ENCODE data around the gene SIT1. TPM values are rescaled to one million over a fixed set of nuclear protein-coding genes. Genes with fewer than 3 reads are reported as not detected.
"Not testable (repeated sequence)": the region's sequence is repeated elsewhere in the genome, so short reads cannot be mapped to it uniquely, and the experiment has no call there.

Gene SIT1
- total RNA-seq, 1 donor from 2014 or later: 198 TPM

DNA sequence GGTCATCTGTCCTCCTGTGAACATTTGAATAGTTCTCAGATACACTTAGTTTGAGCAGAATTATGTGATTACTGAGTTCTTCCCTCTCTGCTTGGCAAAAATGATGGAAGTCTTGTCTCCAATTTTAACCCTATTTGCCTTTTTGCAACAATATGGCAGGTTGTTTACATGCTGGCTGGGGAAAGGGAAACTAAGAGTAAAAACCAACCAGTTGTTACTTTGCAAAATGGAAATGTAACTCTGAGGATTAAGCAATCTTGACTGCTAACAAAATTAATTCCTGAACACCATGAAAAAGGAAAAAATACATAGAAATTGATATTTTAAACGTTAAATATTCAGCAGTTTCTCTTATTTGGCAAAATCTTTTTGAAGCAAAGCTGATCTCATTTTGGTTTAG, 11.1 kb downstream of the SIT1 start:
- intact Hi-C loops (cut with micrococcal nuclease): no loop called here

DNA sequence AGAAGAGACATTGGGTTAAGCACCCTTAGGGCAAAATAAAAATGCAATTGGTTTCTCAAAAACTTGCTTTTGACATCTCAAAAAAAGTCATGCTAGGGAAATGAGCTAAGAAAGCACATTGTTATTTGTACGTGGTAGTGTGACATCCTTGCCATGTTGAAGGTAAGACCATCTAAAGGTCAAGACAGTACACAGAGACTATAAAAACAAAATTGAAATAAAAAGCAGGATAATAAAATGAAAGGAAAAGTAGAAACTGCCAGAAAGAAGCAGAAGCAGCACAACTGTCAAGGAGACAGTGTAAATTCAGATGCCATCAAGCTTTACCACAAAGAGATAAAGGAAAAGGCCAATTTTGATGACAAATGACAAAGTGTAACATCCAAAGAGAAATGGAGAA, 11.5 kb downstream of the SIT1 start:
- intact Hi-C loops (cut with micrococcal nuclease): not testable (repeated sequence)

DNA sequence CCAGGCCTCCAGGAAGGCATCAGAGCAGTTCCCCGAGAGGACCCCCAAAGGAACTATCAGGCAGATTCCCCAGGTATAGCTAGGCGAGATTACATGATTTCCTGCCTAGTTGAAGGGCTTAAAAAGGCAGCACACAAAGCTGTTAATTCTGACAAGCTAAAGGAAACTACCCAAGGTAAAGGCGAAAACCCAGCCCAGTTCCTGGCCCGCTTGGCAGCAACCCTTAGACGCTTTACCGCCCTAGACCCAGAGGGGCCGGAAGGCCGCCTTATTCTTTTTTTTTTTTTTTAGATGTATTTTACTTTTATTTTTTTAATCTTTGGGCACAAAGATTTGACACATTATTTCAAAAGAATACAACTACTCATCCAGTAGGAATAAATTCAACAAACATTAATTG, 12.0 kb downstream of the SIT1 start:
- intact Hi-C loops (cut with micrococcal nuclease): not testable (repeated sequence)

DNA sequence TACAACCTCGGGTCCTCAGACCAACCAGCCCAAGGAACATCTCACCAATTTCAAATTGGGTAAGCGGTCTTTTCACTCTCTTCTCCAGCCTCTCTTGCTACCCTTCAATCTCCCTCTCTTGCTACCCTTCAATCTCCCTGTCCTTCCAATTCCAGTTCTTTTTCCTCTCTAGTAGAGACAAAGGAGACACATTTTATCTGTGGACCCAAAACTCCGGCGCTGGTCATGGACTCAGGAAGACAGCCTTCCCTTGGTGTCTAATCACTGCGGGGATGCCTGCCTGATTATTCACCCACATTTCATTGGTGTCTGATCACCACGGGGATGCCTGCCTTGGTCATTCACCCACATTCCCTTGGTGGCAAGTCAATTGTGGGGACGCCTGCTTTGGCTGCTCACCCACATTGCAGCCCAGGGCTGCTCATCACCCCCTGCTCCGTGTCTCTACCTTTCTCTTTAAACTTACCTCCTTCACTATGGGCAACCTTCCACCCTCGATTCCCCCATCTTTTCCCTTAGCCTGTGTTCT, 13.2 kb downstream of the SIT1 start:
- intact Hi-C loops (cut with micrococcal nuclease): not testable (repeated sequence)

GRCh38 chr9:35636877-35637246, 13.9 kb downstream of the SIT1 start:
- intact Hi-C loops (cut with micrococcal nuclease): not testable (repeated sequence)

DNA sequence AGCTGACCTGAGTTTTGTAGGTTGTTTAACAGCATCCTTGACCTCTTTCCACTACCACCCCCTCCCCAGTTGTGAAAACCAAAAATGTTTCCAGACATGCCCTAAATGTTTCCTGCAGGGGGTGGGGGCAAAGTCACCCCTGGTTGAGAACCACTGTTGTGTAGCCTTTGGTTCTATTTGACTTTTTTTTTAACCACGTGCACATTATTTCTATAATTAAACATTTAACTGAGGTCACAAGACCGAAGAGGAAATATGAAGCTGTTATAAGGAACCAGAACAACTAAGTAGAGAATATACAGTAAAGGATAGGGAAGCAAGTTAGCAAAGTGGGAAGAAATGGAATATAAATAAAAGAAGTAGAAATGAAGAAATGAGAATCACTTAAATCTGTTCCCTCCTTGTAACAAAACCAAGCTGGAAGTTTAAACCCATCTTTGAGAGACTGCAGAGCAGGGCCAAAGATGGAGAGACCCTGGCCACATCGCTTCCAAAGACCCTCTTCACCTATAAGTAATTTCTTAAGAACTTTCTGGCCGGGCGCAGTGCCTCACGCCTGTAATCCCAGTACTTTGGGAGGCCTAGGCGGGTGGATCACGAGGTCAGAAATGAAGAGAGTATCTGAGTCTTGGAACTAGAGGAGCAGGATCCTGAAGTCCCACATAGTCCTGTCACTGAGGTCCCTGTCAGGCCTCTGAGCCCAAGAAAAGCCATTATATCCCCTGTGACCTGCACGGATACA, 14.4 kb downstream of the SIT1 start:
- intact Hi-C loops (cut with micrococcal nuclease): no loop called here

GRCh38 chr9:35635730-35636129, 15.0 kb downstream of the SIT1 start:
- intact Hi-C loops (cut with micrococcal nuclease): no loop called here

DNA sequence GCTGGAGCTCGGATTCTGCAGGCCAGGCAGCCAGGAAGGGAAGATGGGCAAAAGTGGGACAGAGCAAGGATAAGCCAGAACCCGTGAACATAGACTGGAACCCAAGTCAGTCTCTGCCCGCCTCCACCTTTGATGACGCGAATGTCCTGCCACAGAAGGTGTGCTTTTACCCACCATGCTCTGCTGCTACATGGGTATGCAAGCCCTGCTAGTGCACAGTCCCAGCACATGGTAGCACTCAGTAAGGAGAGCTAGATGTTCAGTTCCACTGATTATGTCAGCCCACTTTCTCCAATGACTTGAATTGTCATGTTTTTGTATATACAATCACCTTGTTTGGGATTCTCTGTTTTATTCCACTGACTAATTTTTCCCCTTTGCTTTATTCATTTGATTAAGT, 21.1 kb downstream of the SIT1 start:
- intact Hi-C loops (cut with micrococcal nuclease): no loop called here

GRCh38 chr9:35628389-35628991, 22.2 kb downstream of the SIT1 start:
- intact Hi-C loops (cut with micrococcal nuclease): no loop called here

- intact Hi-C loops (cut with micrococcal nuclease): no loop called here
Measured at GRCh38 chr9:35627575-35627974, 23.2 kb downstream of the SIT1 start.

DNA sequence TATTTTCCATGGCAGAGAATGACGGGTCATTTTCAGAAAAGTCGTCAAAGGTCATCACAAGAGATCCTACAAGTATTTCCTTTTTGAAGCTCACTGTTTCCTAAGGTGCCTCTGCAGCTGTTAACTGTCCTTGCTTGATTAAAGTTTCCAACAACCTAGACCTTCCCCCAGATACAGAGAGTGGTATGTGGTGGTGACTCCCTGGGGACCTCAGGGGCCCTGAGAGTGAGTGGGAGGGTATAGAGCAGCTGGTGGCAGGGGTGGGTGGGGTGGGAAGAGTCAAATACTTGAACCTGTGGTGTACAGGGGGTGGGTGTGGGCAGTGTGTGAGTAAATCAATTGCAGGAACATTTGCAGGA, 31.0 kb downstream of the SIT1 start:
- intact Hi-C loops (cut with micrococcal nuclease): loop anchor here (1.0 kb wide), 1 partner anchor 28 kb away; no protein-coding TSS in a partner anchor

GRCh38 chr9:35618854-35619799, 31.6 kb downstream of the SIT1 start:
- intact Hi-C loops (cut with micrococcal nuclease): loop anchor here (1.0 kb wide), 1 partner anchor 28 kb away; no protein-coding TSS in a partner anchor

DNA sequence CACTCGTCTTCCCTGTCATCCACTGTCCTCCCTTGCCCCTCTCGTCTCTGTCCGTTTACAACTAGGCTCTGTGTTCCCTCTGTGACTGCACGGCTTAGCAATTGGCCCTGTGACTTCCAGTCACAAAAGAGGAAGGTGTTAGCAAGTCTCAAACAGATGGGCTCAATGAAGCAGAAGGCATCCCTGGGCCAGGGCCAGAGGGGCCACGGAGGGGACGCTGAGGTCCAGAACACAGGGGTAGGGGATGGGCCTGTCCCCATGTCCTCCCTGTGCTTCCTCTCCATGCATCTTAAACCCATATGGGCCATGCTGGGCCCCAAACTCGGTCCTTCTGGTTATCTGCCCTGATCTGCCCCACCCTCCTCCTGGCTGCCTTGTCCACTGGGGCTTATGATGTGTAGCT, 32.4 kb downstream of the SIT1 start, which contains the start of gene CD72:
Gene CD72, minus strand, starts transcription at position 89 of the 403 bp plus-strand sequence. CDS start 110 bp downstream, outside the sequence.
- intact Hi-C loops (cut with micrococcal nuclease): no loop called here

GRCh38 chr9:35617548-35617947, 33.2 kb downstream of the SIT1 start:
- intact Hi-C loops (cut with micrococcal nuclease): no loop called here

DNA sequence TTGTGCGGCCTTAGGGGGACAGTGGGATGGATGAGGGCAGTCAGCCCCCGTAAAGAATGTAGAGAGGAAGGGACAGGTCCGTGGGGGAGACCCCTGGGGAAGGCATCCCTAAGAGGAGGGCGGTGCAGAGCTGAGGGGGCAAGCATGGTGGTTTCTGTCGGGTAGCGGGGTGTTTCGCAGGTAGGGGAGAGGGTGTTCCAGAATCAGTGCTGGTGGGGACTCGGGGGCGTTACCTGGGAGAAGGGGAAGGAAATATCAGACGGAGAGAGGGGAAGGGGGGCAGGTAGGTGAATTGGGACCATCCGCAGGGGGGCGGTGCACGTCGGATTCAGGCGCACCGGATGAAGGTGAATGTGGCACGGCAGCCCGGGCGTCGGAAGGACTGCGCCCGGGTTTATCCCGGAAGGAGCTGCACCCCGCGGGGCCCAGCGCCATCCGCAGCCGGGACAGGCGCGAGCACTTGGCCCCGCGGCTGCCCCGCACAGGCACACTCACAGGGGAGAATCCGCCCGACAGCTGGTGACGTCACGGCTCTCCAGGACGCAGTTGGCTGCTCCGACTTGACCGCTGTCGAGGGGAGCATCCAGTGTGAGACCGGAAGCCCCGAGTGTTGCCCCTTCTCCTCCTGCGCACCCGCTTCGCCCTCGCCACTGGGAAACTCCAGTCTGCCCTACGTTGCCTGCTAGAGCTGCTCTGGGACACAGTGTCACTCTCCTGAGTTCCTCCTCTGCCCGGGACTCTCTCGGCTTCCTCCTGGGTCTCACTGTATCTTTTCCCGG, 33.9 kb downstream of the SIT1 start:
- intact Hi-C loops (cut with micrococcal nuclease): no loop called here

GRCh38 chr9:35615981-35616680, 34.6 kb downstream of the SIT1 start:
- intact Hi-C loops (cut with micrococcal nuclease): no loop called here

- intact Hi-C loops (cut with micrococcal nuclease): no loop called here
Measured at GRCh38 chr9:35612843-35613242, 37.9 kb downstream of the SIT1 start.

GRCh38 chr9:35612066-35612465, 38.7 kb downstream of the SIT1 start:
- intact Hi-C loops (cut with micrococcal nuclease): not testable (repeated sequence)

DNA sequence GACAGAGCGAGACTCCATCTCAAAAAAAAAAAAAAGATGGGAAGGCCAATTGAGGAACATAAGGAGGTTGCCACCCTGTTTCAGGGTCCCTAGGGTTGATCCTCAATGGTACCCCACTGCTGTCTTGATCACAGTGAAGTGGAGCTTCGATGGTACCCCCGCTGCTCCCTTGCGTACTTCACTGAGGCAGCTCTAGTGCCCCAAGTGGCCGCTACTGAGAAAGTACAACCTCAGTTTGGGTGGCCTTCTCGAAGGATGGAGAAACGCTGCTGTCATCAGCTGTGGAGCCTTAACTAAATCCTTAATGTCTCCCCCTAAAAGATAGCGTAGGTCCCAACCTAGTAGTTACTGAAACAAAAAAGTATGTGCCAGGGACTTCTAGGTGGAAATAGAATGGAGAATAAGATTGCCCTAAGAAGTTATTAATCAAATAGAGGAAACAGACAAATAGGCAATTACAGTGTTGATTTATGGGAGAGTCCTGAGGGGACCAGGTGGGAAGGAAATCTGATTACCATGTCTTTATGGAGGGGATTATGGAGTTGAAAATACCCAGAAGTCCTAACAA, 39.4 kb downstream of the SIT1 start:
- intact Hi-C loops (cut with micrococcal nuclease): no loop called here

DNA sequence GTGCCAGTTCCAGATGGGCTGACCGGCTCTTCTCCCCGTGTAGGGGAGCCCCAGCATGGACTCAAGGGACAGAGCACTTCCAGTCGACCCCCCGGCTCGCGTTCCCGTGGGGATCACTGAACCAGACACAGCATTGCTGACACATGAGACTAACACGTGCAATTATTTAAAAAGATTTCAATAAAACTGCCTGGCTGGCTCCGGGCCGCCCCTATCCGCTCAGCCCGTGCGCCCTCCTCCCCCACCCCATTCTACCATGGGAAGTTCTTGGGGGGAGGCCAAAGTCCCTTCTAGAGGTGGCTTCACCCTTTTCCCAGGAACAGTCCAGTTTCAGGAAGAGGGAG, 40.9 kb downstream of the SIT1 start:
- intact Hi-C loops (cut with micrococcal nuclease): loop anchor here (10.0 kb wide), 3 partner anchors 535 to 1485 kb away; partner anchors contain the start of genes CCL27, DCAF12, FANCG and VCP
